Measurements from ENCODE around the gene FALEC.
"Not testable (repeated sequence)": the region's sequence is repeated elsewhere in the genome, so short reads cannot be mapped to it uniquely, and the experiment has no call there.

FALEC gene

DNA sequence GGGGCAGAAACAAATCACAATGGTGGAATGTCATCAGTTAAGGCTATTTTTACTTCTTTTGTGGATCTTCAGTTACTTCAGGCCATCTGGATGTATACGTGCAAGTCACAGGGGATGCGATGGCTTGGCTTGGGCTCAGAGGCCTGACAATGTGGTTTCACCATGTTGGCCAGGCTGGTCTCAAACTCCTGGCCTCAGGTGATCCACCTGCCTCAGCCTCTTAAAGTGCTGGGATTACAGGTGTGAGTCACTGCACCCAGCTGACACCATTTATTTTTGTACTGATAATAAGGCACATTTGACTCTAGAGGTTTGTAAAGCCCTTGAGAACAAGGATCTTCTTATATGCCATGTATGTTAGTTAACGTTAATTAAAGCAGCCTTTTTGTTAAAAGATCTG lies 65.4 kb downstream of the FALEC start:
- not testable (repeated sequence) for H3K4me3 ChIP-seq (ENCODE audit: low read length); H3K9me3 ChIP-seq (ENCODE audit: insufficient read depth, low read depth, low read length); H3K27ac ChIP-seq (ENCODE audit: low read length); H3K27me3 ChIP-seq (ENCODE audit: insufficient read depth, low read length); H3K4me1 ChIP-seq (ENCODE audit: insufficient read depth, low read length)
- Histone ChIP-seq H3K9ac (ENCODE audit: low read depth, low read length) (peak overlapping the region; percentile 27; the same call in 1 of the 2 replicates), H3K36me3 (ENCODE audit: insufficient read depth, low read depth, low read length) (peaks cover 30% of the 10 kb centered on the region)

- peak overlapping the region; percentile 27; the same call in 1 of the 2 replicates for H3K9ac ChIP-seq (ENCODE audit: low read depth, low read length)
- not testable (repeated sequence) for H3K27me3 ChIP-seq (ENCODE audit: insufficient read depth, low read length); H3K4me3 ChIP-seq (ENCODE audit: low read length)
Measured at GRCh38 chr1:150581437-150581836, 65.9 kb downstream of the FALEC start.

GRCh38 chr1:150581962-150582361 lies 66.4 kb downstream of the FALEC start:
- H3K27ac ChIP-seq (ENCODE audit: low read length); H3K9ac ChIP-seq (ENCODE audit: low read depth, low read length); H3K9me3 ChIP-seq (ENCODE audit: insufficient read depth, low read depth, low read length); H3K4me3 ChIP-seq (ENCODE audit: low read length); H3K27me3 ChIP-seq (ENCODE audit: insufficient read depth, low read length); H3K4me1 ChIP-seq (ENCODE audit: insufficient read depth, low read length): not testable (repeated sequence)
- peaks cover 20% of the 10 kb centered on the region for H3K36me3 ChIP-seq (ENCODE audit: insufficient read depth, low read depth, low read length)

More at GRCh38 chr1:150581437-150581836, 65.9 kb downstream of the FALEC start:
- H3K36me3 ChIP-seq (ENCODE audit: insufficient read depth, low read depth, low read length): peaks cover 25% of the 10 kb centered on the region
- not testable (repeated sequence) for H3K9me3 ChIP-seq (ENCODE audit: insufficient read depth, low read depth, low read length); H3K27ac ChIP-seq (ENCODE audit: low read length); H3K4me1 ChIP-seq (ENCODE audit: insufficient read depth, low read length)

- no peak overlapping the region for H3K9ac ChIP-seq (ENCODE audit: low read depth, low read length)
Measured at GRCh38 chr1:150582371-150582770, 66.8 kb downstream of the FALEC start.

More at GRCh38 chr1:150582371-150582770, 66.8 kb downstream of the FALEC start:
- Histone ChIP-seq H3K27me3 (ENCODE audit: insufficient read depth, low read length) (no peaks in the 10 kb centered on the region), H3K4me1 (ENCODE audit: insufficient read depth, low read length) (peaks cover 4% of the 10 kb centered on the region; the same call in 1 of the 2 replicates), H3K36me3 (ENCODE audit: insufficient read depth, low read depth, low read length) (peaks cover 16% of the 10 kb centered on the region), H3K4me3 (ENCODE audit: low read length) (no peak overlapping the region), H3K27ac (ENCODE audit: low read length) (no peak overlapping the region), H3K9me3 (ENCODE audit: insufficient read depth, low read depth, low read length) (no peaks in the 10 kb centered on the region; the same call in 1 of the 2 replicates)

Data from iPS-20b (cell line).